Subcutaneous adipose tissue (tissue), 4 donors: ENCODE measurements around the gene AVP. TPM values are rescaled to one million over a fixed set of nuclear protein-coding genes. Genes with fewer than 3 reads are reported as not detected.

ENCODE experiments used
- CTCF ChIP-seq: fragments of 450-650 bp; IDR thresholded peaks from one replicate; pipeline ENCODE4 v1.5.1; 2016; ENCODE audit warnings: low read depth, mild to moderate bottlenecking, control low read depth, antibody characterized with exemption, moderate library complexity
- total RNA-seq, 4 donors: library from RNA; depleted of rRNA; stranded (reverse); fragments of >200 nt; gene quantifications; one replicate each; pipeline ENCODE4 v1.1.0, GENCODE V29; 2016

AVP gene
- total RNA-seq, 4 donors from 2014 or later, result 4.3 to 4.6 TPM; not detected in 2

- no peak for TF ChIP-seq CTCF
Measured at GRCh38 chr20:3123542-3123941, 39.0 kb upstream of the AVP start.

- no peak for TF ChIP-seq CTCF
Measured at GRCh38 chr20:3121955-3122610, 37.6 kb upstream of the AVP start.

- no peak for TF ChIP-seq CTCF
Measured at GRCh38 chr20:3121271-3121911, 36.9 kb upstream of the AVP start.

GRCh38 chr20:3119044-3119443 lies 34.5 kb upstream of the AVP start:
- TF ChIP-seq CTCF, result no peak

GRCh38 chr20:3116341-3116740 lies 31.8 kb upstream of the AVP start:
- TF ChIP-seq CTCF, result no peak

GRCh38 chr20:3115190-3116107 lies 30.9 kb upstream of the AVP start:
- no peak for TF ChIP-seq CTCF

- TF ChIP-seq CTCF, result no peak
Measured at GRCh38 chr20:3111995-3112394, 27.5 kb upstream of the AVP start.
